ENCODE results near the gene ATE1.

DNA sequence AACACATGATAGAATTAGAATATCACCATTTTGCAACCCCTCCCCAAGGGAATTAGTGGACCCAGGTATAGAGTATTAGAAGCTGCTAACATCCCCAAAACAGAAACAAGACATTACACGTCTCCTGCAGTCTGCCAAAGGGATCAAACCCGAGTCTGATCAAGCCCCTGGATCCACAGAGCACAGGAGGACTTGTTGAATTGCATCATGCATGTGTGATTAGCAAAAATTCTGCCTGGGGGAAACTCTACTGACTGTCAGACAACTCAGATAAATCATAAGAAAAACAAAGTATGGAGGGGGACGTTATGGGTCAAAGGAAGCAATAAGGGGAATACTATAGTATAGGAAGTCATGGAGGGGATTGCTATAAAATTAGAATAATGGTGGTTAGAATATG is 212.8 kb downstream of the ATE1 start:
- TF ChIP-seq CTCF (conservative IDR thresholded peaks at IDR 0.05; ENCODE audit: low read depth, low read length), result no peak
- TF ChIP-seq POLR2A (IDR thresholded peaks at IDR 0.05; ENCODE audit: low read depth, low read length), result no peak
- no peak for TF ChIP-seq RCOR1 (IDR thresholded peaks at IDR 0.05; ENCODE audit: insufficient replicate concordance, low read length)
- no peak for TF ChIP-seq USF2 (IDR thresholded peaks at IDR 0.05; ENCODE audit: low read depth, low read length)
- no peak for TF ChIP-seq CEBPB (IDR thresholded peaks at IDR 0.05; ENCODE audit: low read depth, low read length)
- TF ChIP-seq FOS (IDR thresholded peaks at IDR 0.05; ENCODE audit: low read depth, low read length), result no peak
- no peak for TF ChIP-seq ELK1 (IDR thresholded peaks at IDR 0.05; ENCODE audit: borderline replicate concordance, low read depth, low read length)
- no peak for TF ChIP-seq MXI1 (IDR thresholded peaks at IDR 0.05; ENCODE audit: borderline replicate concordance, low read depth, low read length)
- no peak for TF ChIP-seq CHD1 (IDR thresholded peaks at IDR 0.05; ENCODE audit: low read depth, low read length)
- TF ChIP-seq BHLHE40 (IDR thresholded peaks at IDR 0.05; ENCODE audit: low read depth, low read length), result no peak
- no peak for TF ChIP-seq SMC3 (IDR thresholded peaks at IDR 0.05; ENCODE audit: low read depth, low read length)
- TF ChIP-seq MAFK (IDR thresholded peaks at IDR 0.05; ENCODE audit: low read depth, low read length), result no peak
